Right lobe of liver (tissue), 6 donors: Measurements from ENCODE around the gene RTKN2. TPM values are rescaled to one million over a fixed set of nuclear protein-coding genes. Genes with fewer than 3 reads are reported as not detected.

ENCODE experiments used
- ATAC-seq, 4 donors: fragments of 200-7000 bp; cut with Tn5 transposase; one replicate each; pipeline ENCODE4 v1.9.1; 2020; ENCODE audit warnings: mild to moderate bottlenecking in 4 of 4, moderate library complexity in 4 of 4
- DNase-seq, 3 donors: peaks; one replicate each; pipeline ENCODE4 v3.0.0-alpha.2; 2020
- H3K27ac ChIP-seq, 3 donors: fragments of 200-600 bp; one replicate each; pipeline ENCODE4 v1.8.0; 2022
- H3K27me3 ChIP-seq, 2 donors: fragments of 200-600 bp; one replicate each; pipeline ENCODE4 v1.8.0; 2022
- H3K36me3 ChIP-seq, 4 donors: fragments of 200-600 bp; sonication (generic) in 1 of 4; one replicate each; pipeline versions ENCODE4 v1.5.1 to v1.8.0; 2017 to 2022; ENCODE audit warnings: control low read depth in 1 of 4
- H3K4me1 ChIP-seq, 4 donors: fragments of 200-600 bp; sonication (generic) in 1 of 4; one replicate each; pipeline versions ENCODE4 v1.5.1 to v1.8.0; 2017 to 2022; ENCODE audit warnings: control low read depth in 1 of 4
- H3K4me3 ChIP-seq, 3 donors: fragments of 200-600 bp; one replicate each; pipeline ENCODE4 v1.8.0; 2022
- H3K9me3 ChIP-seq, 4 donors: fragments of 200-600 bp; sonication (generic) in 1 of 4; one replicate each; pipeline versions ENCODE4 v1.5.1 to v1.8.0; 2017 to 2022; ENCODE audit warnings: control low read depth in 1 of 4
- CTCF ChIP-seq, 4 donors: fragments of 200-600 bp in 3 of 4; fragments of 450-650 bp in 1 of 4; IDR thresholded peaks; one replicate each; pipeline versions ENCODE4 v1.5.1 to v1.8.0; 2016 to 2022; ENCODE audit warnings: antibody characterized with exemption in 4 of 4, mild to moderate bottlenecking in 2 of 4
- POLR2A ChIP-seq: fragments of 450-650 bp; IDR thresholded peaks from one replicate; pipeline ENCODE4 v1.6.1; 2017; ENCODE audit warnings: antibody characterized with exemption, mild to moderate bottlenecking
- WGBS: methylation state at CpG from one replicate; pipeline ENCODE4 v1.1.6; 2018; ENCODE audit warnings: low coverage, low lambda C conversion rate; ENCODE audit not compliant: insufficient coverage; ENCODE audit errors: missing lambda C conversion rate; 5-methylcytosine and 5-hydroxymethylcytosine counted together
- intact Hi-C, 2 donors: fragments of 100-400 bp; cut with DNase I; formaldehyde crosslinking; loops; one replicate each; pipeline versions ENCODE4 v1.11.2 to v1.14.1; 2022
- total RNA-seq, 6 experiments: library from RNA; depleted of rRNA in 2 of 6; stranded (reverse); fragments of >200 nt in 2 of 6; fragmentation: NEBNext Ultra II Directional in 3 of 6; extraction: Animal tissue kit (Norgen Biotek cat#: 25700) in 3 of 6; gene quantifications; one replicate each; pipeline versions ENCODE4 v1.1.0 to v1.2.4, GENCODE V29; 2016 to 2023
- donor health status: DM: no; HTN: yes; CAD: no.
- donor health status: DM: no; HTN: no; CAD: no.
- donor health status: DM: no; HTN: no; CAD: no.
- donor health status: DM: no; HTN: yes; CAD: no.
- donor health status: DM: no; HTN: yes; CAD: no.

The RTKN2 gene
- total RNA-seq, 6 experiments from 2014 or later: 0.06 to 0.12 TPM; not detected in 4

- Histone ChIP-seq H3K4me1 (no peaks in the 10 kb centered on the region), H3K36me3 (no peaks in the 10 kb centered on the region), H3K27ac (no peak overlapping the region), H3K27me3 (no peaks in the 10 kb centered on the region), H3K9me3 (no peaks in the 10 kb centered on the region), H3K4me3 (no peak overlapping the region)
- TF ChIP-seq POLR2A: no peak
- ATAC-seq (no peak), DNase-seq (no peak)
- intact Hi-C loops: no loop called here
- 58% methylated on average over 3 of the region's 3 CpGs for WGBS
Observed at GRCh38 chr10:62225362-62225761, 43.3 kb downstream of the RTKN2 start.

GRCh38 chr10:62224606-62225005 is 44.0 kb downstream of the RTKN2 start:
- H3K9me3 ChIP-seq: no peaks in the 10 kb centered on the region
- no peak for TF ChIP-seq POLR2A
- no peak for TF ChIP-seq CTCF (IDR thresholded peaks at IDR 0.05)
- H3K4me1 ChIP-seq: no peaks in the 10 kb centered on the region
- no peaks in the 10 kb centered on the region for H3K27me3 ChIP-seq
- ATAC-seq (no peak), DNase-seq (no peak)
- H3K36me3 ChIP-seq: no peaks in the 10 kb centered on the region
- no peak overlapping the region for H3K4me3 ChIP-seq
- intact Hi-C loops: no loop called here
- 100% methylated on average over 1 of the region's 1 CpG for WGBS
- H3K27ac ChIP-seq: no peak overlapping the region

GRCh38 chr10:62217683-62218082 is 51.0 kb downstream of the RTKN2 start:
- 80% methylated on average over 6 of the region's 6 CpGs for WGBS
- intact Hi-C loops: no loop called here

GRCh38 chr10:62214364-62214874 is 54.2 kb downstream of the RTKN2 start:
- intact Hi-C loops: no loop called here
- H3K27ac ChIP-seq: no peak overlapping the region
- ATAC-seq (no peak), DNase-seq (no peak)
- H3K36me3 ChIP-seq: no peaks in the 10 kb centered on the region
- WGBS: 92% methylated on average over 3 of the region's 3 CpGs
- H3K27me3 ChIP-seq: no peaks in the 10 kb centered on the region
- H3K9me3 ChIP-seq: no peaks in the 10 kb centered on the region
- no peaks in the 10 kb centered on the region for H3K4me1 ChIP-seq
- H3K4me3 ChIP-seq: no peak overlapping the region
- TF ChIP-seq POLR2A (no peak), CTCF (IDR thresholded peaks at IDR 0.05) (no peak)

More at GRCh38 chr10:62217683-62218082, 51.0 kb downstream of the RTKN2 start:
- Histone ChIP-seq H3K27ac (no peak overlapping the region), H3K36me3 (no peaks in the 10 kb centered on the region), H3K9me3 (no peaks in the 10 kb centered on the region), H3K27me3 (no peaks in the 10 kb centered on the region), H3K4me3 (no peak overlapping the region), H3K4me1 (no peaks in the 10 kb centered on the region)
- TF ChIP-seq POLR2A: no peak
- TF ChIP-seq CTCF (IDR thresholded peaks at IDR 0.05): no peak
- ATAC-seq (no peak), DNase-seq (no peak)

GRCh38 chr10:62205750-62206399 is 62.8 kb downstream of the RTKN2 start:
- Histone ChIP-seq H3K27ac (no peak overlapping the region), H3K27me3 (no peaks in the 10 kb centered on the region), H3K9me3 (no peaks in the 10 kb centered on the region), H3K4me1 (no peaks in the 10 kb centered on the region), H3K36me3 (no peaks in the 10 kb centered on the region), H3K4me3 (no peak overlapping the region)
- ATAC-seq (no peak), DNase-seq (no peak)
- intact Hi-C loops: no loop called here
- WGBS: 85% methylated on average over 2 of the region's 2 CpGs
- TF ChIP-seq POLR2A (no peak), CTCF (IDR thresholded peaks at IDR 0.05) (no peak)
